ENCODE measurements around the gene MTLN.
"Not testable (repeated sequence)": the region's sequence is repeated elsewhere in the genome, so short reads cannot be mapped to it uniquely, and the experiment has no call there.

- TF ChIP-seq CTCF, POLR2A (IDR thresholded peaks at IDR 0.05): not testable (repeated sequence)
Observed at GRCh38 chr2:110248081-110248795, 35.9 kb upstream of the MTLN start.

Measured in upper lobe of left lung (tissue), 4 donors.